Right cardiac atrium (tissue), 5 donors: ENCODE results near the gene CHD9. TPM values are rescaled to one million over a fixed set of nuclear protein-coding genes. Genes with fewer than 3 reads are reported as not detected.

Source experiments
- ATAC-seq, 2 donors: fragments of 200-7000 bp; cut with Tn5 transposase; one replicate each; pipeline versions ENCODE4 v1.8.0 to v1.9.1; 2020; ENCODE audit warnings: moderate library complexity in 2 of 2, mild to moderate bottlenecking in 1 of 2
- DNase-seq, 3 donors: peaks; one replicate each; pipeline ENCODE4 v3.0.0-alpha.2; 2020
- H3K27ac ChIP-seq: one replicate; pipeline ENCODE4 v1.5.1; 2013; ENCODE audit warnings: mild to moderate bottlenecking, low read length, control low read depth, moderate library complexity
- H3K27me3 ChIP-seq: one replicate; pipeline ENCODE4 v1.6.1; 2013; ENCODE audit not compliant: control insufficient read depth, insufficient read depth
- H3K4me1 ChIP-seq: one replicate; pipeline ENCODE4 v1.6.1; 2013; ENCODE audit warnings: low read length; ENCODE audit not compliant: control insufficient read depth, insufficient read depth
- H3K4me3 ChIP-seq: one replicate; pipeline ENCODE4 v1.5.1; 2013; ENCODE audit warnings: low read length, control low read depth
- H3K9me3 ChIP-seq: one replicate; pipeline ENCODE4 v1.6.1; 2013; ENCODE audit warnings: low read length; ENCODE audit not compliant: control insufficient read depth
- WGBS: extraction: QIAGEN DNeasy Blood & Tissue Kit; methylation state at CpG from one replicate; pipeline ENCODE4 v1.1.7; 2013; 5-methylcytosine and 5-hydroxymethylcytosine counted together
- intact Hi-C, 4 donors: fragments of 100-400 bp; cut with DNase I; formaldehyde crosslinking; loops; one replicate each; pipeline versions ENCODE4 v1.11.0 to v1.14.0; 2022 to 2023
- polyA plus RNA-seq: library from polyadenylated mRNA; stranded (reverse); fragments of 200-250 nt; gene quantifications from one replicate; pipeline ENCODE4 v1.2.3, GENCODE V29; 2013
- total RNA-seq, 4 donors: library from RNA; stranded (reverse); fragmentation: NEBNext Ultra II Directional; extraction: Animal tissue kit (Norgen Biotek cat#: 25700); gene quantifications; one replicate each; pipeline ENCODE4 v1.2.1, GENCODE V29; 2021
- donor health status: healthy with polysubstance abuse.
- donor health status: DM: no; HTN: yes; CAD: no.
- donor health status: DM: no; HTN: no; CAD: no.
- donor health status: DM: no; HTN: yes; CAD: no; lungs with severe emphysema.
- donor health status: DM: yes; HTN: yes; CAD: no.

The CHD9 gene
- total and polyA plus RNA-seq, 5 donors, result 7.3 to 73.5 (median 57.3) TPM

GRCh38 chr16:53115047-53115446, 60.3 kb downstream of the CHD9 start:
- Histone ChIP-seq H3K9me3 (no peaks in the 10 kb centered on the region), H3K27ac (no peak overlapping the region), H3K4me3 (no peak overlapping the region), H3K4me1 (no peaks in the 10 kb centered on the region), H3K27me3 (no peaks in the 10 kb centered on the region)
- WGBS, result 85% methylated on average over 2 of the region's 2 CpGs
- no peak for ATAC-seq
- no peak for DNase-seq
- intact Hi-C loops, result no loop called here

- ATAC-seq (no peak), DNase-seq (no peak)
- Histone ChIP-seq H3K9me3 (no peaks in the 10 kb centered on the region), H3K27ac (no peak overlapping the region), H3K27me3 (no peaks in the 10 kb centered on the region), H3K4me1 (no peaks in the 10 kb centered on the region), H3K4me3 (no peak overlapping the region)
- WGBS, result 87% methylated on average over 4 of the region's 4 CpGs
- intact Hi-C loops, result no loop called here
Measured at GRCh38 chr16:53115773-53116172, 61.0 kb downstream of the CHD9 start.

- DNase-seq, result no peak
- no peak for ATAC-seq
- Histone ChIP-seq H3K9me3 (no peaks in the 10 kb centered on the region), H3K27me3 (no peaks in the 10 kb centered on the region), H3K27ac (no peak overlapping the region), H3K4me3 (no peak overlapping the region), H3K4me1 (no peaks in the 10 kb centered on the region)
- intact Hi-C loops, result loop anchor here in 1 of 4 donors (10.0 kb wide), 1 partner anchor 66 kb away; the partner anchor contains the start of genes CHD9 and CHD9NB
- 39% methylated on average over 2 of the region's 2 CpGs for WGBS
Measured at GRCh38 chr16:53121043-53121620, 66.3 kb downstream of the CHD9 start.

GRCh38 chr16:53121661-53122060, 66.9 kb downstream of the CHD9 start:
- no peak overlapping the region for H3K27ac ChIP-seq
- no peaks in the 10 kb centered on the region for H3K9me3 ChIP-seq
- H3K27me3 ChIP-seq, result no peaks in the 10 kb centered on the region
- DNase-seq (no peak), ATAC-seq (peak; percentile 35 to 51)
- H3K4me3 ChIP-seq, result no peak overlapping the region
- intact Hi-C loops, result loop anchor here in 1 of 4 donors (10.0 kb wide), 1 partner anchor 67 kb away; the partner anchor contains the start of genes CHD9 and CHD9NB
- WGBS, result 23% methylated on average over 1 of the region's 1 CpG
- H3K4me1 ChIP-seq, result no peaks in the 10 kb centered on the region

GRCh38 chr16:53123747-53124146, 69.0 kb downstream of the CHD9 start:
- H3K27me3 ChIP-seq, result no peaks in the 10 kb centered on the region
- no peak overlapping the region for H3K4me3 ChIP-seq
- WGBS, result 94% methylated on average over 3 of the region's 3 CpGs
- DNase-seq, result no peak
- no peaks in the 10 kb centered on the region for H3K4me1 ChIP-seq
- intact Hi-C loops, result loop anchor here in 1 of 4 donors (10.0 kb wide), 1 partner anchor 69 kb away; the partner anchor contains the start of genes CHD9 and CHD9NB
- no peak for ATAC-seq
- no peak overlapping the region for H3K27ac ChIP-seq
- no peaks in the 10 kb centered on the region for H3K9me3 ChIP-seq

GRCh38 chr16:53126390-53126789, 71.6 kb downstream of the CHD9 start:
- no peak overlapping the region for H3K4me3 ChIP-seq
- H3K27ac ChIP-seq, result no peak overlapping the region
- no peak for ATAC-seq
- WGBS, result 93% methylated on average over 5 of the region's 5 CpGs
- intact Hi-C loops, result loop anchor here in 1 of 4 donors (10.0 kb wide), 1 partner anchor 72 kb away; the partner anchor contains the start of genes CHD9 and CHD9NB
- DNase-seq, result no peak
- H3K4me1 ChIP-seq, result peaks cover 3% of the 10 kb centered on the region
- no peaks in the 10 kb centered on the region for H3K9me3 ChIP-seq
- no peaks in the 10 kb centered on the region for H3K27me3 ChIP-seq

- intact Hi-C loops, result loop anchor here (1.0 to 10.0 kb wide), 7 partner anchors 32 to 85 kb away; partner anchors contain the start of genes CHD9 (in 2 of the 4) and CHD9NB (in 1 of the 4)
- peak in 1 of 2 donors; percentile 0 for ATAC-seq
- Histone ChIP-seq H3K9me3 (no peaks in the 10 kb centered on the region), H3K4me1 (peaks cover 3% of the 10 kb centered on the region), H3K27ac (peak overlapping the region; percentile 94), H3K27me3 (no peaks in the 10 kb centered on the region), H3K4me3 (peak overlapping the region; percentile 98)
- DNase-seq, result no peak
- WGBS, result 29% methylated on average over 25 of the region's 25 CpGs
Measured at GRCh38 chr16:53129281-53130158, 74.7 kb downstream of the CHD9 start.

GRCh38 chr16:53130159-53131049, 75.6 kb downstream of the CHD9 start:
- ATAC-seq, result peak; percentile 96
- WGBS, result under 1% methylated on average over 115 of the region's 115 CpGs
- Histone ChIP-seq H3K9me3 (no peaks in the 10 kb centered on the region), H3K27me3 (no peaks in the 10 kb centered on the region), H3K4me3 (peak overlapping the region; percentile 98), H3K4me1 (peaks cover 3% of the 10 kb centered on the region), H3K27ac (peak overlapping the region; percentile 94)
- peak; percentile 99 for DNase-seq
- intact Hi-C loops, result loop anchor here (5.0 to 10.0 kb wide), 5 partner anchors 33 to 84 kb away; no protein-coding TSS in a partner anchor

GRCh38 chr16:53131050-53131362, 76.2 kb downstream of the CHD9 start:
- ATAC-seq, result no peak
- Histone ChIP-seq H3K27ac (peak overlapping the region; percentile 86), H3K9me3 (no peaks in the 10 kb centered on the region), H3K27me3 (no peaks in the 10 kb centered on the region), H3K4me1 (peaks cover 3% of the 10 kb centered on the region), H3K4me3 (peak overlapping the region; percentile 98)
- under 1% methylated on average over 46 of the region's 46 CpGs for WGBS
- DNase-seq, result no peak
- intact Hi-C loops, result loop anchor here (5.0 to 10.0 kb wide), 5 partner anchors 34 to 84 kb away; no protein-coding TSS in a partner anchor

- Histone ChIP-seq H3K27ac (peak overlapping the region; percentile 62), H3K4me3 (peak overlapping the region; percentile 98), H3K4me1 (peaks cover 3% of the 10 kb centered on the region), H3K27me3 (no peaks in the 10 kb centered on the region), H3K9me3 (no peaks in the 10 kb centered on the region)
- under 1% methylated on average over 73 of the region's 77 CpGs for WGBS
- peak; percentile 69 to 84 (median 83) for DNase-seq
- ATAC-seq, result peak; percentile 9 to 39
- intact Hi-C loops, result loop anchor here (5.0 to 10.0 kb wide), 5 partner anchors 34 to 83 kb away; no protein-coding TSS in a partner anchor
Measured at GRCh38 chr16:53131363-53132071, 76.7 kb downstream of the CHD9 start.
